GM19324 (cell line): ENCODE results near the gene DZANK1.
"Not testable (repeated sequence)": the region's sequence is repeated elsewhere in the genome, so short reads cannot be mapped to it uniquely, and the experiment has no call there.

Source experiments
- ATAC-seq: cut with Tn5 transposase; IDR thresholded peaks from one replicate; pipeline ENCODE4 v1.9.1; 2021; ENCODE audit warnings: mild to moderate bottlenecking, moderate library complexity; ENCODE audit not compliant: unreplicated experiment, low FRiP score

Gene DZANK1

GRCh38 chr20:18388860-18389259 lies 78.0 kb downstream of the DZANK1 start:
- ATAC-seq, result no peak

- no peak for ATAC-seq
Observed at GRCh38 chr20:18380908-18381529, 85.8 kb downstream of the DZANK1 start.

- no peak for ATAC-seq
Observed at GRCh38 chr20:18377896-18378481, 88.8 kb downstream of the DZANK1 start.

GRCh38 chr20:18375551-18375950 lies 91.3 kb downstream of the DZANK1 start:
- ATAC-seq, result not testable (repeated sequence)

- ATAC-seq, result no peak
Observed at GRCh38 chr20:18372296-18372695, 94.5 kb downstream of the DZANK1 start.

GRCh38 chr20:18364768-18365167 lies 102.1 kb downstream of the DZANK1 start:
- ATAC-seq, result no peak

- no peak for ATAC-seq
Observed at GRCh38 chr20:18363708-18364107, 103.1 kb downstream of the DZANK1 start.

GRCh38 chr20:18362916-18363315 lies 103.9 kb downstream of the DZANK1 start:
- no peak for ATAC-seq

- no peak for ATAC-seq
Observed at GRCh38 chr20:18361678-18362077, 105.2 kb downstream of the DZANK1 start.

- no peak for ATAC-seq
Observed at GRCh38 chr20:18360635-18361034, 106.2 kb downstream of the DZANK1 start.

- no peak for ATAC-seq
Observed at GRCh38 chr20:18359854-18360253, 107.0 kb downstream of the DZANK1 start.

GRCh38 chr20:18349749-18350148 lies 117.1 kb downstream of the DZANK1 start:
- not testable (repeated sequence) for ATAC-seq
